Uterus (tissue), 4 donors: ENCODE data around the gene IL17D. TPM values are rescaled to one million over a fixed set of nuclear protein-coding genes. Genes with fewer than 3 reads are reported as not detected.

Experiments used
- DNase-seq, 2 donors: peaks; one replicate each; pipeline ENCODE4 v3.0.0-alpha.2; 2019 to 2020
- H3K27ac ChIP-seq, 2 donors: fragments of 200-600 bp; sonication (generic); 1 replicate in 1 of 2; 2 replicates in 1 of 2; pipeline ENCODE4 v1.5.1; 2016 to 2018
- H3K27me3 ChIP-seq, 2 donors: fragments of 200-600 bp; sonication (generic); one replicate each; pipeline ENCODE4 v1.5.1; 2018 to 2019; ENCODE audit warnings: control low read depth in 1 of 2
- H3K36me3 ChIP-seq, 2 donors: fragments of 200-600 bp; sonication (generic); one replicate each; pipeline ENCODE4 v1.5.1; 2019; ENCODE audit warnings: control low read depth in 1 of 2
- H3K4me1 ChIP-seq, 2 donors: fragments of 200-600 bp; sonication (generic); one replicate each; pipeline ENCODE4 v1.5.1; 2018 to 2019; ENCODE audit warnings: control low read depth in 1 of 2
- H3K4me3 ChIP-seq, 2 donors: fragments of 200-600 bp; sonication (generic); 1 replicate in 1 of 2; 2 replicates in 1 of 2; pipeline ENCODE4 v1.5.1; 2018 to 2019; ENCODE audit warnings: mild to moderate bottlenecking in 1 of 2
- H3K9me3 ChIP-seq, 2 donors: fragments of 200-600 bp; sonication (generic); one replicate each; pipeline ENCODE4 v1.5.1; 2019; ENCODE audit warnings: control low read depth in 1 of 2
- CTCF ChIP-seq, 4 experiments: fragments of 200-600 bp in 2 of 4; fragments of 450-650 bp in 2 of 4; sonication (generic) in 2 of 4; IDR thresholded peaks; one replicate each; pipeline ENCODE4 v1.5.1; 2016 to 2019; ENCODE audit warnings: antibody characterized with exemption in 4 of 4, mild to moderate bottlenecking in 2 of 4, moderate library complexity in 1 of 4
- POLR2A ChIP-seq, 2 donors: fragments of 450-650 bp; IDR thresholded peaks; one replicate each; pipeline ENCODE4 v1.6.1; 2016; ENCODE audit warnings: antibody characterized with exemption in 2 of 2, mild to moderate bottlenecking in 1 of 2, moderate library complexity in 1 of 2
- intact Hi-C: fragments of 100-400 bp; cut with DNase I; formaldehyde crosslinking; loops from one replicate; pipeline ENCODE4 v1.15.1; 2023; ENCODE audit warnings: low total_unique reads
- total RNA-seq, 4 donors: library from RNA; depleted of rRNA in 3 of 4; stranded (reverse); fragments of >200 nt in 3 of 4; gene quantifications; one replicate each; pipeline versions ENCODE4 v1.1.0 to v1.2.4, GENCODE V29; 2014 to 2023
- donor health status: DM: yes; HTN: yes; CAD: no.

Gene IL17D
- total RNA-seq, 4 donors from 2014 or later: 2.7 to 5.6 TPM; not detected in 2

- Histone ChIP-seq H3K4me3 (no peak overlapping the region), H3K36me3 (no peaks in the 10 kb centered on the region), H3K9me3 (no peaks in the 10 kb centered on the region), H3K27ac (no peak overlapping the region), H3K4me1 (no peaks in the 10 kb centered on the region), H3K27me3 (no peaks in the 10 kb centered on the region)
- intact Hi-C loops: no loop called here
- no peak for DNase-seq
- TF ChIP-seq CTCF (IDR thresholded peaks at IDR 0.05) (no peak), POLR2A (IDR thresholded peaks at IDR 0.05) (no peak)
These were observed 7.4 kb upstream of the IL17D start for GRCh38 chr13:20696073-20696472.

GRCh38 chr13:20699715-20700114 is 3.8 kb upstream of the IL17D start:
- Histone ChIP-seq H3K27ac (no peak overlapping the region), H3K4me1 (no peaks in the 10 kb centered on the region), H3K4me3 (no peak overlapping the region), H3K27me3 (no peaks in the 10 kb centered on the region), H3K9me3 (no peaks in the 10 kb centered on the region), H3K36me3 (no peaks in the 10 kb centered on the region)
- TF ChIP-seq POLR2A (IDR thresholded peaks at IDR 0.05) (no peak), CTCF (IDR thresholded peaks at IDR 0.05) (no peak)
- intact Hi-C loops: no loop called here
- no peak for DNase-seq

- H3K27ac ChIP-seq: no peak overlapping the region
- no peaks in the 10 kb centered on the region for H3K9me3 ChIP-seq
- intact Hi-C loops: no loop called here
These were observed 3.2 kb upstream of the IL17D start for GRCh38 chr13:20700288-20700687.

GRCh38 chr13:20701461-20701860 is 2.0 kb upstream of the IL17D start:
- H3K36me3 ChIP-seq: no peaks in the 10 kb centered on the region
- no peak overlapping the region for H3K27ac ChIP-seq
- H3K27me3 ChIP-seq: no peaks in the 10 kb centered on the region
- no peaks in the 10 kb centered on the region for H3K4me1 ChIP-seq
- TF ChIP-seq CTCF (IDR thresholded peaks at IDR 0.05): no peak
- no peak for TF ChIP-seq POLR2A (IDR thresholded peaks at IDR 0.05)
- H3K9me3 ChIP-seq: no peaks in the 10 kb centered on the region
- DNase-seq: no peak
- intact Hi-C loops: no loop called here
- H3K4me3 ChIP-seq: no peak overlapping the region

More at GRCh38 chr13:20700288-20700687, 3.2 kb upstream of the IL17D start:
- TF ChIP-seq CTCF (IDR thresholded peaks at IDR 0.05) (no peak), POLR2A (IDR thresholded peaks at IDR 0.05) (no peak)
- H3K27me3 ChIP-seq: no peaks in the 10 kb centered on the region
- no peak for DNase-seq
- H3K36me3 ChIP-seq: no peaks in the 10 kb centered on the region
- H3K4me1 ChIP-seq: no peaks in the 10 kb centered on the region
- H3K4me3 ChIP-seq: no peak overlapping the region

GRCh38 chr13:20702530-20702914 is 977 bp upstream of the IL17D start:
- H3K36me3 ChIP-seq: no peaks in the 10 kb centered on the region
- DNase-seq: no peak
- no peaks in the 10 kb centered on the region for H3K27me3 ChIP-seq
- no peaks in the 10 kb centered on the region for H3K4me1 ChIP-seq
- TF ChIP-seq CTCF (IDR thresholded peaks at IDR 0.05): no peak
- no peak for TF ChIP-seq POLR2A (IDR thresholded peaks at IDR 0.05)
- no peaks in the 10 kb centered on the region for H3K9me3 ChIP-seq
- H3K4me3 ChIP-seq: peak overlapping the region in 1 of 2 donors; percentile 56
- intact Hi-C loops: no loop called here
- peak overlapping the region in 1 of 2 donors; percentile 52 for H3K27ac ChIP-seq
